SU-DHL-6 (cell line): ENCODE measurements around the gene COL4A2.

Experiments used
- EZH2phosphoT487 ChIP-seq: fragments of 200-600 bp; sonication (generic), shearing (Covaris generic); conservative IDR thresholded peaks from 2 replicates; pipeline ENCODE4 v1.6.1; 2018; ENCODE audit warnings: mild to moderate bottlenecking, antibody characterized with exemption, low read length, moderate library complexity, mixed read lengths
- TF ChIP-seq, protein P1 (sequence below): fragments of 200-600 bp; sonication (generic); IDR thresholded peaks from one replicate; pipeline ENCODE4 v1.5.1; 2017; ENCODE audit warnings: antibody characterized with exemption, mild to moderate bottlenecking, low read length, moderate library complexity; ENCODE audit not compliant: insufficient read depth, poor library complexity, severe bottlenecking

DNA sequence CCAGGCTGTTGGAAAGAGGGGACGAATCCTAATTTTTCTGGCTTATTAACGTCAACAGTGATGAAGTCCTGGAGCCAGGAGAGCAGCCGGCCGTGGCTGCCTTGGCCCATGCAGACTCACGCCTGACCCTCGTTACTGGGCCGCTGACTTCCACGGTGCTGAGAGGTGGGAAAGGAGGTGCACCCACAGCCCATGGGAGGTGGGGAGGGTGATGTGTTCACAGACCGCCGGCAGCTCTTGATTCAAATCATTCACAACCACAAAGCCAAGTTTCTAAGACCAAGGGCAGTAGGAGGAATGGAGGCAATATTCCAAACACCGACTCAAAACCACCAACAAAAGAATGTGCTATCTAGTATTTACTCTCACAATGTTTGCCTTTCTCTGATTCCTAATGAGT lies 24.3 kb downstream of the COL4A2 start:
- TF ChIP-seq, protein P1, sequence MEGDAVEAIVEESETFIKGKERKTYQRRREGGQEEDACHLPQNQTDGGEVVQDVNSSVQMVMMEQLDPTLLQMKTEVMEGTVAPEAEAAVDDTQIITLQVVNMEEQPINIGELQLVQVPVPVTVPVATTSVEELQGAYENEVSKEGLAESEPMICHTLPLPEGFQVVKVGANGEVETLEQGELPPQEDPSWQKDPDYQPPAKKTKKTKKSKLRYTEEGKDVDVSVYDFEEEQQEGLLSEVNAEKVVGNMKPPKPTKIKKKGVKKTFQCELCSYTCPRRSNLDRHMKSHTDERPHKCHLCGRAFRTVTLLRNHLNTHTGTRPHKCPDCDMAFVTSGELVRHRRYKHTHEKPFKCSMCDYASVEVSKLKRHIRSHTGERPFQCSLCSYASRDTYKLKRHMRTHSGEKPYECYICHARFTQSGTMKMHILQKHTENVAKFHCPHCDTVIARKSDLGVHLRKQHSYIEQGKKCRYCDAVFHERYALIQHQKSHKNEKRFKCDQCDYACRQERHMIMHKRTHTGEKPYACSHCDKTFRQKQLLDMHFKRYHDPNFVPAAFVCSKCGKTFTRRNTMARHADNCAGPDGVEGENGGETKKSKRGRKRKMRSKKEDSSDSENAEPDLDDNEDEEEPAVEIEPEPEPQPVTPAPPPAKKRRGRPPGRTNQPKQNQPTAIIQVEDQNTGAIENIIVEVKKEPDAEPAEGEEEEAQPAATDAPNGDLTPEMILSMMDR: no peak
- no peak for TF ChIP-seq EZH2phosphoT487
